ENCODE results near the gene PPP1R9A. TPM values are rescaled to one million over a fixed set of nuclear protein-coding genes. Genes with fewer than 3 reads are reported as not detected.

The PPP1R9A gene
- polyA plus RNA-seq, 3 donors, result not detected

GRCh38 chr7:95269640-95270039 lies 362.2 kb downstream of the PPP1R9A start:
- intact Hi-C loops (cut with micrococcal nuclease), result no loop called here
- Histone ChIP-seq H3K79me2 (ENCODE audit: insufficient read depth, low read length) (no peaks in the 10 kb centered on the region), H3K4me3 (replicated peaks in 1 of 3; ENCODE audit: low read depth in 2 of 3, low read length in 3 of 3) (no peak overlapping the region), H3K27me3 (ENCODE audit: control insufficient read depth in 2 of 2, insufficient read depth in 2 of 2, low read length in 2 of 2) (no peaks in the 10 kb centered on the region), H3K36me3 (replicated peaks in 1 of 2; ENCODE audit: control insufficient read depth in 1 of 2, insufficient read depth in 2 of 2, low read length in 2 of 2) (no peaks in the 10 kb centered on the region), H3K9me3 (replicated peaks in 1 of 2; ENCODE audit: control insufficient read depth in 1 of 2, insufficient read depth in 1 of 2, low read length in 2 of 2) (no peaks in the 10 kb centered on the region), H3K9ac (ENCODE audit: insufficient read depth, low read length, poor library complexity, severe bottlenecking) (no peak overlapping the region), H4K20me1 (ENCODE audit: insufficient read depth, low read length) (no peaks in the 10 kb centered on the region), H3K4me2 (replicated peaks; ENCODE audit: extremely low read depth, low read length, poor library complexity, severe bottlenecking) (no peak overlapping the region), H3K4me1 (ENCODE audit: control insufficient read depth in 1 of 2, insufficient read depth in 2 of 2, low read length in 2 of 2) (no peaks in the 10 kb centered on the region), H3K27ac (ENCODE audit: low read depth in 1 of 2, low read length in 2 of 2) (no peak overlapping the region), H2AFZ (ENCODE audit: insufficient read depth, low read depth, low read length, poor library complexity, severe bottlenecking) (no peak overlapping the region)
- Mint-ChIP-seq H3K4me1 (no peaks in the 10 kb centered on the region), H3K4me3 (no peak overlapping the region), H3K27me3 (ENCODE audit: low read depth in 3 of 3) (no peaks in the 10 kb centered on the region), H3K9me3 (no peaks in the 10 kb centered on the region), H3K36me3 (no peaks in the 10 kb centered on the region), H3K27ac (no peak overlapping the region)
- WGBS (ENCODE audit: insufficient coverage), result no CpG with 5 or more reads among the region's 5 CpGs
- TF ChIP-seq, protein P1, sequence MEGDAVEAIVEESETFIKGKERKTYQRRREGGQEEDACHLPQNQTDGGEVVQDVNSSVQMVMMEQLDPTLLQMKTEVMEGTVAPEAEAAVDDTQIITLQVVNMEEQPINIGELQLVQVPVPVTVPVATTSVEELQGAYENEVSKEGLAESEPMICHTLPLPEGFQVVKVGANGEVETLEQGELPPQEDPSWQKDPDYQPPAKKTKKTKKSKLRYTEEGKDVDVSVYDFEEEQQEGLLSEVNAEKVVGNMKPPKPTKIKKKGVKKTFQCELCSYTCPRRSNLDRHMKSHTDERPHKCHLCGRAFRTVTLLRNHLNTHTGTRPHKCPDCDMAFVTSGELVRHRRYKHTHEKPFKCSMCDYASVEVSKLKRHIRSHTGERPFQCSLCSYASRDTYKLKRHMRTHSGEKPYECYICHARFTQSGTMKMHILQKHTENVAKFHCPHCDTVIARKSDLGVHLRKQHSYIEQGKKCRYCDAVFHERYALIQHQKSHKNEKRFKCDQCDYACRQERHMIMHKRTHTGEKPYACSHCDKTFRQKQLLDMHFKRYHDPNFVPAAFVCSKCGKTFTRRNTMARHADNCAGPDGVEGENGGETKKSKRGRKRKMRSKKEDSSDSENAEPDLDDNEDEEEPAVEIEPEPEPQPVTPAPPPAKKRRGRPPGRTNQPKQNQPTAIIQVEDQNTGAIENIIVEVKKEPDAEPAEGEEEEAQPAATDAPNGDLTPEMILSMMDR (IDR thresholded peaks at IDR 0.05), result no peak
- DNase-seq, result no peak

- TF ChIP-seq, protein P1 (IDR thresholded peaks at IDR 0.05), result no peak
Observed at GRCh38 chr7:95276114-95276513, 368.7 kb downstream of the PPP1R9A start.

More at GRCh38 chr7:95276114-95276513, 368.7 kb downstream of the PPP1R9A start:
- H3K4me1 Mint-ChIP-seq, result no peaks in the 10 kb centered on the region
- no peak for DNase-seq
- intact Hi-C loops (cut with micrococcal nuclease), result no loop called here
- no peak overlapping the region for H3K27ac ChIP-seq (ENCODE audit: low read depth in 1 of 2, low read length in 2 of 2)
- no peak overlapping the region for H3K4me3 ChIP-seq (replicated peaks in 1 of 3; ENCODE audit: low read depth in 2 of 3, low read length in 3 of 3)
- no peaks in the 10 kb centered on the region for H4K20me1 ChIP-seq (ENCODE audit: insufficient read depth, low read length)
- H2AFZ ChIP-seq (ENCODE audit: insufficient read depth, low read depth, low read length, poor library complexity, severe bottlenecking), result no peak overlapping the region
- no peaks in the 10 kb centered on the region for H3K36me3 Mint-ChIP-seq
- no peaks in the 10 kb centered on the region for H3K4me1 ChIP-seq (ENCODE audit: control insufficient read depth in 1 of 2, insufficient read depth in 2 of 2, low read length in 2 of 2)
- H3K9ac ChIP-seq (ENCODE audit: insufficient read depth, low read length, poor library complexity, severe bottlenecking), result no peak overlapping the region
- 100% methylated on average over 2 of the region's 2 CpGs for WGBS (ENCODE audit: insufficient coverage)
- H3K4me2 ChIP-seq (replicated peaks; ENCODE audit: extremely low read depth, low read length, poor library complexity, severe bottlenecking), result no peak overlapping the region
- no peaks in the 10 kb centered on the region for H3K36me3 ChIP-seq (replicated peaks in 1 of 2; ENCODE audit: control insufficient read depth in 1 of 2, insufficient read depth in 2 of 2, low read length in 2 of 2)
- H3K4me3 Mint-ChIP-seq, result no peak overlapping the region
- no peaks in the 10 kb centered on the region for H3K27me3 ChIP-seq (ENCODE audit: control insufficient read depth in 2 of 2, insufficient read depth in 2 of 2, low read length in 2 of 2)
- no peaks in the 10 kb centered on the region for H3K9me3 ChIP-seq (replicated peaks in 1 of 2; ENCODE audit: control insufficient read depth in 1 of 2, insufficient read depth in 1 of 2, low read length in 2 of 2)
- H3K27ac Mint-ChIP-seq, result no peak overlapping the region
- H3K27me3 Mint-ChIP-seq (ENCODE audit: low read depth in 3 of 3), result no peaks in the 10 kb centered on the region
- no peaks in the 10 kb centered on the region for H3K79me2 ChIP-seq (ENCODE audit: insufficient read depth, low read length)
- peaks cover 0 to 1% (median 0%) of the 10 kb centered on the region in 7 donors for H3K9me3 Mint-ChIP-seq
